Measurements from ENCODE around the gene WIPF2.
"Not testable (repeated sequence)": the region's sequence is repeated elsewhere in the genome, so short reads cannot be mapped to it uniquely, and the experiment has no call there.

Gene WIPF2

DNA sequence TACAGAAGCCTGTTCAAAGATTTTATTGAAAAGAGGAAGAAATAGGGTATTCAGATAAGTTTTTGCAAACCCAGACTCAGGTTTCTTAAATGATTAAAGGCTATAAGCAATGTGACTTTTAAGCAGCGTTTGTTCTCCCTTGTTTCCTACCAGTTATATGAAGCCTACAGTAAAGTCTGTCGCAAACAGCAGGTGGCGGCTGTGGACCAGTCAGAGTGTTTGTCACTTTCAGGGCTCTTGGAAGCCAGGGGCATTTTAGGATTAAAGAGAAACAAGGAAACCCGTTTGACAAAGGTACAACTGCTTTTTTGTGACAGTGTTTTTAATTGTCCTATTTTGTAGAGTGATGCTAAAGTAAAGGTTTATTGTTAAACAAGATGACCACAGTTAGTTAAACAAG is 82.2 kb downstream of the WIPF2 start:
- no peak for DNase-seq

DNA sequence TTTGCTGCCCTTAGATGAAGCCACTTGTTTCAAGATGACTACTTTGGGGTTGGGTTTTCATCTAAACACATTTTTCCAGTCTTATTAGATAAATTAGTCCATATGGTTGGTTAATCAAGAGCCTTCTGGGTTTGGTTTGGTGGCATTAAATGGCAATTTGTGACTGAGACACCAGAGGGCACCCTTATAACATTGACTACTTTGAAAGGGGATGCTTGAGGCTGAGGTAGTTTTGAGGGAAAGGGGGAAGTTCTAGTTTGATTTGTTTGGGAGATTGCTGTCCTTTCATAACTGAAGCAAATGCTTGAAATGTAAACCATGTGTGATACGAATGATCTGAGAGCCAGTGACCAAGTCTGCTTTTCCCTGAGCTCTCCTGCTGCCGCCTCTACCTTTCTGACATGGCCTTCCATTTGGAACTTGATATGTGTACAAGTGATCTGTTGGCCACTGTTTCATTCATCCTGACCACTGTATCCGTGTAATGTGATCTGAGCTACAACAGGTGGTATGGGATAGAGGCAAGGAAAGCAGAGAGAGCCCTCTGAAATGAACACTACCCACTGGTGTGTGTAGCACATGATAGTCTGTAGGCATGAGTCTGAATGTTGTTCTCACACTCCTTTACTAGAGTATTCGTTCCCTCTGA is 84.0 kb downstream of the WIPF2 start:
- peak; percentile 72 for DNase-seq

DNA sequence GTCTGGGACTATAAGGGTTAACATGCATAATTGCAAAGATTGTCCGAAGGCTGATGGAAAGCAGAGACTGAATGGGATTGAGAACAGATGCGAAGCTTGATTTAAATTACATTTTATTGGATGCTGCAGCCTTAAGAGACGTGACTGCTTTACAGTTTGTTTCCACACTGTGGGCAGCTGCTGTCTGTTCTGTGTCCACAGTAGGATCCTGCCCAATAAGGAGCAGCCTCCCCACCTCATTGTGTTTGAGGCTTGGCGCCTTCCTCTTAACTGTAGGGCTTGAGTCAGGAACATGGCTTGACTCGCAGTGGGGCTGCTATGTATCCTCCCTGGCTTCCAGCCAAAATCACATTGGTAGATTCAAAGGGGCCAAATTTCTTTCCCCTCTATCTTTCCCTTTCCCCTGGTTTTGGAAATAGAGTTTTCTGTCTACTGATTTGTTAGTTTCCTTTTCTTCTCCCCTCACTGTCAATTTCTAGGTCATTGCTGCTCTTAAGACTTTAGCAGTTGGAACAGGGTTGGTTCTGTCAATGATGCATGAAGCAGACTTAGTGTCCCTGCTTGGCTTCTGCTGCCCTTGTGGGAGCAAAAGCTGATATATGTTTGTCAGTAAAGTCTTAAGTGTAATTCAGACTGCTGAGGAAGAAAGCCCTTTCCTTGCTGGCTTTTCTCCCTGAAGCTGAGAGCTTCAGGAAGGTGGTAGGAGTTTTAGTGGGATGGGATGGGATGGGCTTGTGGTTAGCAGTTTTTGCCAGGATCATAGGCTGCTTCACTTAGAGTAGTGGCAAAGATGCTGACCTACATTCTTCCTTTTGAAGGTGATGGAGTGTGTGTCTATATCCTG is 84.8 kb downstream of the WIPF2 start:
- peak; percentile 82 for DNase-seq

GRCh38 chr17:40304552-40304863 is 85.4 kb downstream of the WIPF2 start:
- DNase-seq, result peak; percentile 63

DNA sequence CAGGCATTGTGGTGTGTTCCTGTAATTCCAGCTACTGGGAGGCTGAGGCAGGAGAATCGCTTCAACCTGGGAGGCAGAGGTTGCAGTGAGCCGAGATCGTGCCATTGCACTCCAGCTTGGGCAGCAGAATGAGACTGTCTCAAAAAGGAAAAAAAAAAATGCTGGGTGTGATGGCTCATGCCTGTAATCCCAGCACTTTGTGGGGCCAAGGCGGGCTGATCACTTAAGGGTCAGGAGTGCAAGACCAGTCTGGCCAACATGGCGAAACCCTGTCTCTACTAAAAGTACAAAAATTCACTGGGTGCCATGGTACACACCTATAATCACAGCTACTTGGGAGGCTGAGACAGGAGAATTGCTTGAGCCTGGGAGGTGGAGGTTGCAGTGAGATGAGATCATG is 85.8 kb downstream of the WIPF2 start:
- DNase-seq, result not testable (repeated sequence)

- DNase-seq, result no peak
Observed at GRCh38 chr17:40306395-40306794, 87.3 kb downstream of the WIPF2 start.

DNA sequence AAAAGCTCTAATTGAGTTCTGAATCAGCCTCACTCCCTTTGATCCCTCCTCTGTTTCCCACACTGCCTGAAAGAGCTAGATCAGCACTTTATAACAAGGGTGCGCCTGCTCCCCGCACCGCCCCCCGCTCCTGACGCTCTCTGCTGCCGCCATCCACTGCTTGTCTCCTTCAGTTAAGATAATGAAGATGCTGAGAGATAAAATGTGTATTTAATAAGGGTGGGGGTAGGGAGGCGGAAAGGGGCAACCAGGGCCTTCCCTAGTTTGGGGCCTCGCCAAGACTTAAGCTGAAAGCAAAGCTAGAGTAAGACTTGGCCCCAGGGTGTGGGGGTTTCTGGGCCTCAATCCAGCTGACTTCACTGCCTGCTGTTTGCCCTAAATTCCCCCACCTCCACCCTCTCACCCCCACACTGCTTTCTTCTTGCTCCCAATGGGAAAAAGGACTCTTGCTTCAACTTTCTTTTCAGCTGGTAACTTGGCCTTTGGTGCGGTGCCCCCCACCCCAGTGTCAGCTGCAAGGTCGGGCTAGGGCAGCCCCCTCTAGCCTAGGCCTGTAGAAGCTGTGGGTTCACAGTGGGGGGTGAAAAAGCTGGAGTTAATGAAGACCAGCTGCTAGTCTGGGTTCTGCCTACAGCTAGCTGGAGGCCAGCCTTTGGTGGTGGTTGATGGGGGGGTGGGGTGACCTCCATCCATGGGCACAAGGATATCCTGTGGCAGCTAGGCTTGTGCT is 88.1 kb downstream of the WIPF2 start:
- DNase-seq, result peak; percentile 77

DNA sequence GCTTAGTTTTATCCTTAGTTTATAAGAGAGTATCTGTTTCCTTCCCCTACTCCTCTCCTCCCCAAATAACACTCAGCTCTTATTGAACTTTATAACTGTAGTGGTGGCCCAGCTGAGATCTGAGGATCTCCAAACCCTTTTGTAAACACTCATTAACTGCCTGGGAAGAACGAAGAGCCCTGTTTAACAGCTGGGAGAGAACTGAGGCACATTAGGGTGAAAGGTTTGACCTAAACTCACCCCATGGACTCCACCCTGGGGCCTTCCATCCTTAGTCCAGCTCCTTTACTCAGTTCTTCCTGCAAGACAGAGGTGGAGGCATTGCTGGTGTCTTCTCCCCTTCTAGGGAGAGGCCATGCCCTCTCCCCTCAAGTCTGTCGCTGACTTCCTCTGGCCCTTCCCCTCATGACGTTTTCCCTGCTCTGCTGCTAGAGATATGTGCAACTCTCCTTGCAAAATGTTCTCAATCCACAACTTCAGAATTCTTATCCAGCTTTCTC is 88.7 kb downstream of the WIPF2 start:
- DNase-seq, result no peak

GRCh38 chr17:40309031-40309948 is 90.2 kb downstream of the WIPF2 start, which contains the start of gene RARA:
TSS of gene RARA (plus strand) at chr17:40309180. CDS start at chr17:40331219, 22,039 bp downstream.
- DNase-seq, result peak; percentile 76

DNA sequence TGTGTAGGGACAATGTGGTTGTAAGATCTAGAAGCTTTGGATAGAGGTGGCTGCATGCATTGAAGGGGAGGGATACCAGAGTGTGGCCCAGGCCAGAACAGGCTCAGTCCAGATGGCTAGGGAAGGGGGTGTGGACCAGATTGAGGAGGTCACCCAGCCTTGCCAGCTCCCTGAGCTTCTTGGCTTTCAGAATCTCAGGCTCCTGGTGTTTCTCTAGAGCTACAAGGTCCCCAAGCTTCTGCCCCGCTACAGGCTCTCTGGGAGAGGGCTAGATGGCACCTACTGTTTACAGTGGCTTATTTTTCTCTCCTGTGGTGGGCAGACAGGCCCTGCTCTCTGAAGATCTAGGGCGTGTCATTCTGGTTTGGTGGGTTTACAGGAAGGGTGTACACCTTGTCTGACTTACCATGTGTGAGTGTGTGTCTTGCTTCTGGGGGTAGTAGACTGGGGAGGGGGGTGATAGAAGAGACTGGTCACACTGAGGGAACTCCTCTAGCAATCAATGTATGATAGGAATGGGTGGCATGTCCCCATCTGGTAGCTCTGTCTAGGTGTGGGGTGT is 90.9 kb downstream of the WIPF2 start:
- no peak for DNase-seq

- peak; percentile 57 for DNase-seq
Observed at GRCh38 chr17:40310882-40311391, 91.8 kb downstream of the WIPF2 start.

GRCh38 chr17:40311575-40311974 is 92.5 kb downstream of the WIPF2 start:
- DNase-seq, result peak; percentile 62

DNA sequence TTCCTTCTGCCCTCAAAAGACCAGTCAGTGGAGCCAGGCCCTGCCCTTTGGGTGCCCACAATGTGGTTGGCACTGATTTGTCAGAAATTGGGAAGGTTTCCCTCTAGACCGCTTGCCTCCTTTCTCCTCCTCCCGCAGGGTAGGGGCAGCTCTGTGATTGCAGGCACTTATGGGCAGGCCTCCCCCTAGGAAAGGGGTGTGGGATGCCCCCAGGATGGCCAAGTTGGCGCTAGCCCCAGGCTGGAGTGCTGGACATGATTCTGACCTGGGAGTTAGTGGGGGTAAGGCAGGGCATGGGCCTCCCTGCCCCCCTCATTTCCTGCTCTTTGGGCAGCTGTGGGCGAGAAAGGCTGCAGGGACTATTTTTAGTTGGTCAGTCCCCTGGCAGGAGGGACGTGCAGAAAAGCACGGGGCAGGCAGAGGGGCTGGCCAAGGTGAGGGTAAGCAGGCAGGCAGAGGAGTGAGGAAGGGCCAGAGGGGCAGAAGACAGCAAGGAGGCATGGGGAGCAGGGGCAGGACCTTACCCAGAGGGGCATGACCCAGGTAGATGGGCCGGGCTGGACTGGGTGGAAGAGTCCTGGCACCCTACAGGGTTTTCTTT is 93.1 kb downstream of the WIPF2 start:
- DNase-seq, result peak; percentile 75

GRCh38 chr17:40312893-40313667 is 94.0 kb downstream of the WIPF2 start:
- DNase-seq, result no peak

DNA sequence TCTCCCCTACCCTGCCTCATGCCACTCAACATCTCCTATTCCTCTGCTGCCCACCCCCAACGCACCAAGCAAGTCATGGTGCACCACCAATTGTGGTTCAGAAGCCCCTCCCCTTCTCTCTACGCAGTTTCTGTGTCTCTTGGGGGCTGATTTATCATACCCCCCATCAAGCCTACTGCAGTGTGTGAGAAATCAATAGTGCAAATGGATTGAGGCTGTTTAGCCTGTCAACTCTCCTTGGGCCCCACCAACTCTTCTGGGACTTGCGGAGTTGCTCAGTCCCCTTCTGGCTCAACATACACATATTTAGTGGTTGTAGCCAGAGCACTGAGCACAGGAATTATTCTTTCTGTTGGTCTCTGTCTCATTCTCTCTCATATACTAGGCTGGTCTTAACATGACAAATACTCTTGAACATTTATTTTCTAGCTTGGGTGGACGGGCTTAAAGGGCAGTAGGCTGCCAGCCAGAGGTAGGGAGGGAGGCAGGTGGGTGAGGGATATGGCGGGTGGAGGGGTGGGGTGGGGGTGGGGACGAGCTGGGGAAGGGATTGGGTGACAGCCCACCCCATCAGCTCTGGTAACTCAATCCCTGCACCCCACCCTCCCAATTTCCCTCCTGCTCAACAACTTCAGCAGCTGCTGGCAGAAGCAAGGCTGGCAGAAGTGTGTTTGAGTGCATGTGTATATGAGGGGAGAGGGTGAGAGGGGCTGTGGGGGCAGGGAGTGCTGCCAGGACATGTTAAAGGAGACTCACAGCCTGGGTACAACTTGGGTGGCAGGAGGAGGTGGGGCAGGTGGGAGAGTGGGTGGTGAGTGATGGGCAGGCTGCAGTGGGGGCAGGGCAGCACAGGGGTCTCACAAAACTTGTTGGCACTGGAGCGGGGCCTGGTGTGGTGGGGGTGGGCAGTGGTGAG is 94.8 kb downstream of the WIPF2 start:
- peak; percentile 72 for DNase-seq

DNA sequence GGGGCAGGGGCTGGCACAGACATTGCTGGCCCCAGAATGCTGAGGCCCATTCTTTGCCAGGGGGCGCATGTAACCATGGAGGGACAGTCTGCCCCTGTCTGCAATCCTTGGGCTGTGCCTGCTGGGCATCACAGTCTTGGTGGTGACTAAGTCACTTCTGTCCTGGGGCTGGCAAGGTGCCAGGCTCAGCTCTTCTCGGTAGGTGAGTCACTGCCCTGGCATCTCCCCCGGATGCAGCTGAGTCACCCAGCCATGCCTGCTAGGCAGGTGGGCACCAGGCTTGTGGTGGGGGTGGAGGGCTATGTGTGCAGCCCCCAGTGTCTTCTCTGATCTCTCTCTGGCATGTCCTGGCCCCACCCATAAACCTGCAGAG is 95.5 kb downstream of the WIPF2 start:
- peak; percentile 85 for DNase-seq

DNA sequence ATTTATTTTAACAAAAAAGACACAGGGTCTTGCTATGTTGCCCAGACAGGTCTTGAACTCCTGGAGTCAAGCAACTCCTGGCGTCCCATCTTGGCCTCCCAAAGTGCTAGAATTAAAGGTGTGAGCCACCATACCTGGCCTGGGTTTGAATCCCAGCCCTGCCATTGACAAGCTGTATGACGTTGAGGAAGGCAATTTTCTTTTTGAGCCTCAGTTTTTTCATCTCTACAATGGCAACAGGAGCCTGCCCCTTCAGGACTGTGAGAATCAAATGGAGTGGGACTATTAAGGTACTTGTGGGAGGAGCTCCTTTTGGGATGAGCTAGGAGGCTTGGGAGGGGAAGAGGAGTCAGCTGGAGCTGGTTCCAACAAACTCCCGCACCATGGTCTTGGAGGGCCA is 96.1 kb downstream of the WIPF2 start:
- no peak for DNase-seq

DNA sequence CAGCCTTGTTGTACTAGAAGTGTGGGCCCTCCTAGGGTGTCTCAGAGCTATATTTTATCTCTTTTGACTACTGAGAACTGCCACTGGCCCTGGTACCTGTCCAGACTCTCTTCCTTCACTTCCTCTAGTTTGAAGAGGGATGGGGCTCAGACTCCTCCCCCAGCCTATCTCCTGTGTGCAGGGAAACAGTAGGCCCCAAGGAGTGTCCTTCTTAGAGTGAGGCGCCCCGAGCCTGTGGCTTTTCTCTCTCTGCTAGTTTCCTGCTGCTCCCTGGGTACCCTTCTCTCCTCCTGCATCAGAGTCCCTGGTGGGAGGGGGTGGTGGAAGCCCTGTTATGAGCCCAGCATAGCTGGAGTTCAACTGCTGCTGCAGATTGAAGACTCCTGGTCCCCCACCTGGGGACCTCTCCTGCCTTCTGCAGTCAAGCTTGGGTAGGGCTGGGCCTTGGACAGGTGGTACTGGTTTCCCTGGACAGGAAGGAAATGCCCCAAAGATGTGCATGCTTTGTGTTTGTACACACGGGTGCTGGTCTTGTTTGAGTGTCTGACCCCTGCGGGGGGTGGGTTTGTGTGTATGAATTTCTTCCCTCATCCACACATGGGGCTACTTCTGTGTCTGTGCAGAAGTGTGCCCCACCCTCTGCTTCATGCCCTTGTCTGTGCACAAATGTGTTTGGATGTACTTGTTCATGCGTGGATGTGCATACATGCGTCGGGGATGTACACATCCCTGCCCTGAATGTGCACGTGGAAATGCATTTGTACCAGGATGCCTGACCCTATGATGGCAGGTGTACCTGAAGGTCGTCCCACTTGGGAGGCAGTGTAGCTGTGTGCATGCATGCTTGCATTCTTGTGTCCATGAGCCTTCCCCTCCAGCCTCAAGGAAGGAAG is 96.8 kb downstream of the WIPF2 start:
- DNase-seq, result no peak

Measured in femur (tissue), 1 donor.